ENCODE results near the gene NELFCD. TPM values are rescaled to one million over a fixed set of nuclear protein-coding genes. Genes with fewer than 3 reads are reported as not detected.

The NELFCD gene
- total and polyA plus RNA-seq, 9 of the 15 experiments (the other 6 are each of a cell fraction or from before 2014, with no cell fraction given) = 11.7 to 163 (median 96.5) TPM

GRCh38 chr20:59006864-59007664 lies 26.0 kb downstream of the NELFCD start, which contains the start of gene CTSZ:
CTSZ (minus strand) TSS chr20:59007254; CDS start chr20:59007128, 126 bp downstream.
- ChIA-PET POLR2A (interaction anchor here (1.0 kb wide), 1 partner anchor 24 kb away, joined by 3 read pairs; no protein-coding TSS in a partner anchor), CTCF (ENCODE audit: low intra/inter-chr PET ratio) (no interaction called here)
- H3K9ac ChIP-seq (ENCODE audit: insufficient read depth in 1 of 2, low read depth in 2 of 2, low read length in 2 of 2) = peak within 1 kb of the TSS; percentile 91 to 99
- H2AFZ ChIP-seq (ENCODE audit: low read depth, low read length) = peak within 1 kb of the TSS; percentile 66
- in situ Hi-C loops (cut with MboI) (no loop called here), intact Hi-C loops (cut with micrococcal nuclease) (no loop called here)
- DNase-seq (ENCODE audit: extremely low read depth in 1 of 4, low spot score in 3 of 4) (peak; percentile 83 to 96 (median 93)), FAIRE-seq (no peak), ATAC-seq (peak; percentile 87)
- BruUV-seq (replicated peaks) = no TSS peak
- H3K36me3 ChIP-seq (ENCODE audit: control insufficient read depth, insufficient read depth, low read length) = peaks cover 35% of the 10 kb centered on the region; the same call in 2 of the 3 replicates
- H3K27ac ChIP-seq (ENCODE audit: extremely low read depth, low read depth, low read length) = peak within 1 kb of the TSS; percentile 90
- H3K9me1 ChIP-seq (ENCODE audit: control insufficient read depth, insufficient read depth, low read length) = peaks cover 6% of the 10 kb centered on the region
- H3K4me2 ChIP-seq (ENCODE audit: insufficient read depth, low read length) = peak within 1 kb of the TSS; percentile 87
- H3K4me1 ChIP-seq (replicated peaks in 1 of 2; ENCODE audit: control insufficient read depth in 2 of 2, insufficient read depth in 2 of 2, low read length in 2 of 2) = peaks cover 51 to 91% of the 10 kb centered on the region in 2 experiments
- no peaks in the 10 kb centered on the region for H3K27me3 ChIP-seq (ENCODE audit: control insufficient read depth in 2 of 2, insufficient read depth in 2 of 2, low read length in 2 of 2)
- 3% methylated on average over 29 of the region's 82 CpGs for WGBS (ENCODE audit: insufficient coverage, low coverage, missing lambda C conversion rate)
- H3K79me2 ChIP-seq (ENCODE audit: control insufficient read depth, insufficient read depth, low read length) = peaks cover 41% of the 10 kb centered on the region
- no peaks in the 10 kb centered on the region; the same call in 1 of the 2 replicates for H4K20me1 ChIP-seq (replicated peaks; ENCODE audit: control insufficient read depth, insufficient read depth, low read length)
- H3K9me3 ChIP-seq (replicated peaks; ENCODE audit: control insufficient read depth, insufficient read depth, low read depth, low read length) = no peaks in the 10 kb centered on the region
- H3K4me3 ChIP-seq = peak within 1 kb of the TSS; percentile 66
- TF ChIP-seq CREM (IDR thresholded peaks at IDR 0.05; ENCODE audit: low read depth) = no peak
- peak; percentile 13 to 74 for TF ChIP-seq E2F6 (IDR thresholded peaks at IDR 0.05; ENCODE audit: borderline replicate concordance in 1 of 2, extremely low read depth in 1 of 2, insufficient read depth in 1 of 2, insufficient read length in 1 of 2, low read depth in 1 of 2, low read length in 1 of 2, poor library complexity in 1 of 2, severe bottlenecking in 1 of 2)
- TF ChIP-seq ILK (tag; IDR thresholded peaks at IDR 0.05; ENCODE audit: borderline replicate concordance, low read depth) = no peak
- TF ChIP-seq ILF3 (IDR thresholded peaks at IDR 0.05; ENCODE audit: borderline replicate concordance) = 0 out of 2 replicates have a peak, but pooled peaks have one; percentile 45
- no peak for TF ChIP-seq NCOA6 (IDR thresholded peaks at IDR 0.05)
- no peak for TF ChIP-seq FOXK2 (conservative IDR thresholded peaks at IDR 0.05 in 1 of 2, IDR thresholded peaks at IDR 0.05 in 1 of 2; ENCODE audit: low read depth in 2 of 2)
- no peak for TF ChIP-seq KHSRP (IDR thresholded peaks at IDR 0.05)
- TF ChIP-seq SREBF2 (CRISPR knock-in tag; IDR thresholded peaks at IDR 0.05) = no peak
- TF ChIP-seq DMBX1 (CRISPR knock-in tag; IDR thresholded peaks at IDR 0.05; ENCODE audit: borderline replicate concordance) = no peak
- no peak for TF ChIP-seq CREB5 (CRISPR knock-in tag; IDR thresholded peaks at IDR 0.05)
- TF ChIP-seq KLF13 (tag; IDR thresholded peaks at IDR 0.05; ENCODE audit: borderline replicate concordance, low read depth) = no peak
- TF ChIP-seq SP1 (CRISPR knock-in tag; IDR thresholded peaks at IDR 0.05) = no peak
- no peak for TF ChIP-seq ZNF174 (CRISPR knock-in tag; IDR thresholded peaks at IDR 0.05)
- no peak for TF ChIP-seq NR1H2 (CRISPR knock-in tag; IDR thresholded peaks at IDR 0.05)
- no peak for TF ChIP-seq MCM5 (IDR thresholded peaks at IDR 0.05; ENCODE audit: low read depth)
- no peak for TF ChIP-seq RFX1 (IDR thresholded peaks at IDR 0.05)
- no peak for TF ChIP-seq SPI1 (IDR thresholded peaks at IDR 0.05; ENCODE audit: borderline replicate concordance, low read depth, low read length)
- no peak for TF ChIP-seq U2AF1 (optimal IDR thresholded peaks at IDR 0.05; ENCODE audit: low read depth, low read length)
- no peak for TF ChIP-seq ZC3H8 (IDR thresholded peaks at IDR 0.05)
- no peak for TF ChIP-seq NFIX (CRISPR knock-in tag; IDR thresholded peaks at IDR 0.05; ENCODE audit: low read depth)
- no peak for TF ChIP-seq ETS2 (tag; IDR thresholded peaks at IDR 0.05; ENCODE audit: borderline replicate concordance, poor library complexity, severe bottlenecking)
- TF ChIP-seq MIER1 (IDR thresholded peaks at IDR 0.05; ENCODE audit: low read depth) = no peak
